Stimulated activated naive B cell treated with anti-CD40 and anti-IgM and Interleukin-4, amounts not matched to agents 10 μg/mL and 1 μg/mL and 100 μg/mL, for 72 hours (primary cell): ENCODE data around the gene PFDN1.
A peak's percentile ranks its signal among the peaks of the same experiment; 100 is the strongest.

Source experiments
- ATAC-seq, 2 donors: fragments of 150-1000 bp; cut with Tn5 transposase; replicated peaks; 2 replicates each; pipeline ENCODE4 v1.10.0; 2021; ENCODE audit warnings: moderate library complexity in 1 of 2
- DNase-seq: peaks from one replicate; pipeline ENCODE4 v3.0.0; 2021
- H3K27ac Mint-ChIP-seq: one replicate; pipeline ENCODE4 v1.8.0; 2022; ENCODE audit warnings: mild to moderate bottlenecking, mixed read lengths
- H3K27me3 Mint-ChIP-seq, 2 donors: one replicate each; pipeline ENCODE4 v1.8.0; 2022; ENCODE audit warnings: mixed read lengths in 2 of 2
- H3K36me3 Mint-ChIP-seq, 2 donors: one replicate each; pipeline ENCODE4 v1.8.0; 2022; ENCODE audit warnings: mixed read lengths in 2 of 2, mild to moderate bottlenecking in 1 of 2
- H3K4me1 Mint-ChIP-seq, 2 donors: one replicate each; pipeline ENCODE4 v1.8.0; 2022; ENCODE audit warnings: mixed read lengths in 2 of 2, mild to moderate bottlenecking in 1 of 2
- H3K4me3 Mint-ChIP-seq, 2 donors: one replicate each; pipeline ENCODE4 v1.8.0; 2022; ENCODE audit warnings: mild to moderate bottlenecking in 2 of 2, mixed read lengths in 2 of 2, moderate library complexity in 1 of 2
- H3K9me3 Mint-ChIP-seq, 2 donors: one replicate each; pipeline ENCODE4 v1.8.0; 2022; ENCODE audit warnings: mixed read lengths in 2 of 2, mild to moderate bottlenecking in 1 of 2

PFDN1 gene

DNA sequence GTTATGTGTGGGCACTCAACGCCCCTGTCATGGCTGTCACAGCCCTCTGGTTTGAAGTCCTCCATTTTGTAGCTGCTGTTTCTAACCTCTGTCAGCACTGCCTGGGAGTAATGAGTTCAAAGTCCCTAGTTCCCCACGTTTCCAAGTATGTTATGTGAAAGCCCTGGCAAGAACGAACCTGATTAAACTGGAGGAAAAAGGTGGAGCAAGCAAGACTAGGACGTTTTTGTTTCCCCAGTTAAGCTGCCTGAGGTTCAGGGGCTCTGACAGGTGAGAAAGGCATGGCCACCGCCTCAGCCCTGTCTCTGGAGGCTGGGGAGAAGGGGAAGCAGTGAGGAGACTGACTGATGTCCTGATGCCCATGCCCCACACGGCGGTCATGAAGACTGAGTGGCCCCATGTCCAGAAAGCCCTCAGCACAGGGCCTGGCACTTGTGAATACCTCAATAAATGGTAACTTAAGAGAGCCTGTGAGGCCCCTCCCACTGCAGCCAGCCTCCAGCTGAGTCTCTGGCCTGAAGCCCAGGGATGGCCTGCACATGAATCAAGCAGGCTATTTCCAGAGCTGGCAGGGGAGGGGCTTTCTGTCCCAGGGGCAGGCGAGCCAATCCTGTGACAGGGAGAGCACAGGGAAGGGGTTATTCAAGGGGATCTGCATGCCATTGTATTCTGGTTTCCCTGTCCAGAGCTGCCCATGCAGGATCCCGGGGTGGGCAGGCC, 61.8 kb downstream of the PFDN1 start:
- Mint-ChIP-seq H3K27ac (no peak overlapping the region), H3K4me1 (peaks cover 15 to 17% of the 10 kb centered on the region in 2 donors), H3K9me3 (no peaks in the 10 kb centered on the region), H3K36me3 (peaks cover 14 to 23% of the 10 kb centered on the region in 2 donors), H3K27me3 (no peaks in the 10 kb centered on the region), H3K4me3 (no peak overlapping the region)
- ATAC-seq (no peak), DNase-seq (no peak)

GRCh38 chr5:140239939-140240700, 62.8 kb downstream of the PFDN1 start:
- Mint-ChIP-seq H3K36me3 (peaks cover 9 to 14% of the 10 kb centered on the region in 2 donors), H3K27ac (no peak overlapping the region), H3K27me3 (no peaks in the 10 kb centered on the region), H3K4me1 (peaks cover 8 to 9% of the 10 kb centered on the region in 2 donors), H3K9me3 (no peaks in the 10 kb centered on the region), H3K4me3 (no peak overlapping the region)
- peak; percentile 30 for DNase-seq
- ATAC-seq: peak; percentile 75 to 82

- DNase-seq: no peak
- H3K27ac Mint-ChIP-seq: no peak overlapping the region
- H3K9me3 Mint-ChIP-seq: no peaks in the 10 kb centered on the region
- peaks cover 5 to 8% of the 10 kb centered on the region in 2 donors for H3K36me3 Mint-ChIP-seq
- H3K27me3 Mint-ChIP-seq: no peaks in the 10 kb centered on the region
- no peak for ATAC-seq
- no peak overlapping the region for H3K4me3 Mint-ChIP-seq
- H3K4me1 Mint-ChIP-seq: peaks cover 1 to 4% of the 10 kb centered on the region in 2 donors
Observed at GRCh38 chr5:140239461-140239860, 63.4 kb downstream of the PFDN1 start.

GRCh38 chr5:140238756-140239155, 64.1 kb downstream of the PFDN1 start:
- peaks cover 0 to 2% of the 10 kb centered on the region in 2 donors for H3K4me1 Mint-ChIP-seq
- DNase-seq: no peak
- no peaks in the 10 kb centered on the region for H3K9me3 Mint-ChIP-seq
- no peak overlapping the region for H3K4me3 Mint-ChIP-seq
- ATAC-seq: no peak
- peaks cover 3 to 6% of the 10 kb centered on the region in 2 donors for H3K36me3 Mint-ChIP-seq
- no peak overlapping the region for H3K27ac Mint-ChIP-seq
- no peaks in the 10 kb centered on the region for H3K27me3 Mint-ChIP-seq

DNA sequence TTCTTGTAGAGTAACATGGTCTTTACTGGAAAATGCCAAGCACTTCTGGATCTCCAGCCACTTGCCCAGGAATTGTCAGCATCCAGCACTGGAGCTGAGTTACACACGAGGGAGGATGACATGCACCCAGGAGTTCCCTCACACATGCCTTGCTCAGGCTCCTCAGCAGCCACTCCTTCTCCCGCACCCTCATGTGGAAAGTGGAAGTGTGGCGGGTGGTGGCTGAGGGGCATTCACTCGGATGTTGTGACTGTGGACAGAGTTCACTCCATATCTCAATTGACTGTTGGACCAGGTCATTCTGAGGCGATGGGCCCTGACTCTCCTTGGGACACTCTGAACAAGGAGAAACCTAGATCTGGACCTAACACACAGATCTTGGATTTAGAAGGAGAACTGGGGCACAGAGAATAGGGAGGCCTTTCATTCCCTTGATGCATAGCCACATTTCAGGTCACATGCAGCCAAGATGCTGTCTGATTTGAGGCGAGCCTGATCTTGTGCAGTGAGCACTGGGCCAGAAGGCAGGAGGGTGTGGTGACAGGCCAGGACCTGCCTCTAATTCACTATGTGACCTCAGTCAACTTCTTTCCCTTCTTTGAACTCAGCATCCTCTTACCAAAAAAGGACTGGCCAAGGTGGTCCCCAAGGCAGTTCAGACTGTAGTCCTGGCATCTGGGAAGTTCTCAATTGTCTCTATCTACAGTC, 65.9 kb downstream of the PFDN1 start:
- no peak for DNase-seq
- no peak overlapping the region for H3K27ac Mint-ChIP-seq
- no peak for ATAC-seq
- peaks cover 0 to 3% of the 10 kb centered on the region in 2 donors for H3K27me3 Mint-ChIP-seq
- H3K9me3 Mint-ChIP-seq: no peaks in the 10 kb centered on the region
- peaks cover 3 to 8% of the 10 kb centered on the region in 2 donors for H3K36me3 Mint-ChIP-seq
- H3K4me1 Mint-ChIP-seq: peaks cover 0 to 2% of the 10 kb centered on the region in 2 donors
- H3K4me3 Mint-ChIP-seq: no peak overlapping the region

DNA sequence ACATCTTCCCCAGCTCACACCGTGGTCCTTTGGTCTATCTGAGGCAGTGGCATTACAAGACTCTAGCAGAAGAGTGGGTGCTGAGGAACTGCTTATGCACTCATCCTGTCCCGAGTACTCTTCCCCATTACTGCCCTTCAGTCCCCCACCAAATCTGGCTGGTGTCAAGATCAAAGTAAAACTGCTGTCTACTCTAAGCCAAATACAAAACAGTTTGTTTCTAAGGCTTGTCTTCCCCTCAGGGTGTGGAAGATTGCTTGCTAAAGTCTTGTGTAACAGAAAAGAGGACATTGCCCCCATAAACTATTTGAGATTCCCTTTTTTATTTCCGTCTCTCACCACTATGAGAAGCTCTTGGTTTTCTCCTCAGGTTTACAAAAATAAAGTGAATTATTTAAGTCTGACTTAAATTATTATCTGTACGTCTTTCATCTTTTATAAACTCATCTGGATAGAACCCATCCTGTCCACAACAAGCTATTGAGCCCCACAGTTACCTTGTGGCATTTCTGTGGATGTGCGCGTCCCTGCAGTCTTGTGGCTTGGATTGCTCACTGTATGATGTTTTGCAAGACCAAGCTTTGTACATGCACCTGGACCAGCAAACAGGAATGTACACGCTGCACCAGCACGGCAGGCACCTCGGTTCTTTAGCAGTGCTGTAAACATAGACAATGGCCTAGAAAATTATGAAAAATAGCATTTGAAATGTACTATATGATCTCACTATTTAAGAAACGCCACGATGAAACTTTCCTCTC, 66.9 kb downstream of the PFDN1 start:
- Mint-ChIP-seq H3K27ac (no peak overlapping the region), H3K27me3 (peaks cover 0 to 4% of the 10 kb centered on the region in 2 donors), H3K4me1 (peaks cover 0 to 2% of the 10 kb centered on the region in 2 donors), H3K36me3 (peaks cover 8 to 14% of the 10 kb centered on the region in 2 donors), H3K9me3 (no peaks in the 10 kb centered on the region), H3K4me3 (no peak overlapping the region)
- DNase-seq: no peak
- ATAC-seq: no peak

- Mint-ChIP-seq H3K4me3 (no peak overlapping the region), H3K27me3 (peaks cover 0 to 4% of the 10 kb centered on the region in 2 donors), H3K9me3 (no peaks in the 10 kb centered on the region), H3K36me3 (peaks cover 9 to 14% of the 10 kb centered on the region in 2 donors), H3K4me1 (no peaks in the 10 kb centered on the region), H3K27ac (no peak overlapping the region)
- ATAC-seq: no peak
- no peak for DNase-seq
Observed at GRCh38 chr5:140234377-140234989, 68.4 kb downstream of the PFDN1 start.

GRCh38 chr5:140232731-140233130, 70.2 kb downstream of the PFDN1 start:
- no peaks in the 10 kb centered on the region for H3K9me3 Mint-ChIP-seq
- peaks cover 0 to 4% of the 10 kb centered on the region in 2 donors for H3K27me3 Mint-ChIP-seq
- ATAC-seq (no peak), DNase-seq (no peak)
- no peaks in the 10 kb centered on the region for H3K4me1 Mint-ChIP-seq
- H3K4me3 Mint-ChIP-seq: no peak overlapping the region
- no peak overlapping the region for H3K27ac Mint-ChIP-seq
- H3K36me3 Mint-ChIP-seq: peaks cover 11% of the 10 kb centered on the region in 2 donors

GRCh38 chr5:140230373-140230772, 72.5 kb downstream of the PFDN1 start:
- Mint-ChIP-seq H3K9me3 (no peaks in the 10 kb centered on the region), H3K4me3 (no peak overlapping the region), H3K36me3 (peaks cover 11 to 17% of the 10 kb centered on the region in 2 donors), H3K4me1 (no peaks in the 10 kb centered on the region), H3K27me3 (peaks cover 0 to 4% of the 10 kb centered on the region in 2 donors), H3K27ac (no peak overlapping the region)
- ATAC-seq: no peak
- no peak for DNase-seq

GRCh38 chr5:140228364-140228837, 74.5 kb downstream of the PFDN1 start:
- H3K27ac Mint-ChIP-seq: no peak overlapping the region
- no peaks in the 10 kb centered on the region for H3K4me1 Mint-ChIP-seq
- no peaks in the 10 kb centered on the region for H3K9me3 Mint-ChIP-seq
- peaks cover 0 to 4% of the 10 kb centered on the region in 2 donors for H3K27me3 Mint-ChIP-seq
- H3K4me3 Mint-ChIP-seq: no peak overlapping the region
- H3K36me3 Mint-ChIP-seq: peaks cover 11 to 17% of the 10 kb centered on the region in 2 donors
- no peak for DNase-seq
- ATAC-seq: no peak

GRCh38 chr5:140227046-140227445, 75.9 kb downstream of the PFDN1 start:
- no peak for ATAC-seq

DNA sequence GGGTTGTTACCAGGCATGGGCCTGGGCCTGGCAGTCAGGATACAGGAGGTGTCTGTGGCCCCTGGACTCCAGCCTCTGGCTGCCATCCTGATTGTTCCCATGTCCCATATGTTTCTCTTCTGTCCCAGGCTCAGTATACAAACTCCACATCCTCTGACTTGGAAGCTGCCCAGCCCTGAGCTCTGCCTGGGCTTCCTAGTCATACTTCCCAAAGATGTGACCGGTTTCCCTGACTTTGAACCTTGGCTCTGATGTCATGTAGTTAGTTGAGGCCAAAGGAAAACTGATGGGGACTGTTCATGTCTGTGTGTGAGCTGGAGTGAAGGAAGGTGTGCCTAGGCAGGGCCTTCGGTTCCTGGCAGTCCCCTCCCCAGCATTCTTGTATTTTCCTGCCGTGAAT, 77.5 kb downstream of the PFDN1 start:
- Mint-ChIP-seq H3K36me3 (peaks cover 11 to 14% of the 10 kb centered on the region in 2 donors), H3K4me3 (no peak overlapping the region), H3K27me3 (no peaks in the 10 kb centered on the region), H3K9me3 (no peaks in the 10 kb centered on the region), H3K27ac (no peak overlapping the region), H3K4me1 (peaks cover 13 to 17% of the 10 kb centered on the region in 2 donors)
- ATAC-seq (no peak), DNase-seq (no peak)

More at GRCh38 chr5:140227046-140227445, 75.9 kb downstream of the PFDN1 start:
- Mint-ChIP-seq H3K36me3 (peaks cover 9 to 18% of the 10 kb centered on the region in 2 donors), H3K4me1 (peaks cover under 1 to 2% of the 10 kb centered on the region in 2 donors), H3K9me3 (no peaks in the 10 kb centered on the region), H3K27ac (no peak overlapping the region), H3K4me3 (no peak overlapping the region), H3K27me3 (peaks cover 0 to 1% of the 10 kb centered on the region in 2 donors)
- no peak for DNase-seq

DNA sequence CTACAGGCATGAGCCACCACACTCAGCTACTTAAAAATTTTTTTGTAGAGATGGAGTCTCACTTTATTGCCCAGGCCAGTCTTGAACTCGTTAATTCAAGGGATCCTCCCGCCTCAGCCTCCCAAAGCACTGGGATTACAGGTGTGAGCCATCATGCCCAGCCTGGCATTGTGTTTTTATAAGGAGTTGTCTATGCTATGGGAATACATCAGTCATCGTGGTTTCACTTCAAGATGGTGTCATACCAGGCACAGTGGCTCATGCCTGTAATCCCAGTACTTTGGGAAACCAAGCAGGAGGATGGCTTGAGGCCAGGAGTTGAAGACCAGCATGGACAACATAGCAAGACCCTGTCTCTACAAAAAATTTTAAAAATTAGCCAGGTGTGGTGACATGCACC, 78.2 kb downstream of the PFDN1 start:
- Mint-ChIP-seq H3K4me1 (peaks cover 19 to 25% of the 10 kb centered on the region in 2 donors), H3K27me3 (no peaks in the 10 kb centered on the region), H3K36me3 (peaks cover 11 to 12% of the 10 kb centered on the region in 2 donors), H3K27ac (no peak overlapping the region), H3K4me3 (no peak overlapping the region), H3K9me3 (no peaks in the 10 kb centered on the region)
- ATAC-seq (no peak), DNase-seq (no peak)
